ENCODE results near the gene ADAMTS12. TPM values are rescaled to one million over a fixed set of nuclear protein-coding genes. Genes with fewer than 3 reads are reported as not detected.

The ADAMTS12 gene
- total RNA-seq, 1 donor from 2014 or later = 0.54 TPM

DNA sequence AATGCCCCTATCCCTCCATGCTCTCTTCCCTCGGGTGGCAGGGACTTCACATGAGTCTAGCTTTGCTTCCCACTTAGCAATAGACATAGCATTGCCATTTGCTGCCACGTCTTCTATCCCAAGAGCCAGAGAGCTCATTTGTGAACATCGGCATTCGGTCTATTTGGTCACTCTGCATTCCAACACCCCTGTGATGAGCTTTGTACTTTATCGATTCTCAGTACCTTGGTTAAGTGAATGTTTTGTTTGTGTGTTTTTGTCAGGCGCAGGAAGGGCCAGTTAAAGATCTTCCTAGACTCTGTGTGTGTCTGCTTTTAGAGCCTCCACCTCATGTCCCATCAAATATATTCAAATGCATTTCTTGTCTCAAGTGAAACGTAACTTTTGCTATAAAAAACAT, 309.4 kb downstream of the ADAMTS12 start:
- H3K36me3 Mint-ChIP-seq (ENCODE audit: unreplicated experiment) = no peaks in the 10 kb centered on the region
- no peak for DNase-seq
- no peak overlapping the region for H3K27ac Mint-ChIP-seq (ENCODE audit: unreplicated experiment)
- H3K4me3 Mint-ChIP-seq (ENCODE audit: unreplicated experiment) = no peak overlapping the region
- no peaks in the 10 kb centered on the region for H3K4me1 Mint-ChIP-seq (ENCODE audit: low read depth, unreplicated experiment)
- H3K9me3 Mint-ChIP-seq (ENCODE audit: unreplicated experiment) = no peaks in the 10 kb centered on the region
- TF ChIP-seq, protein P1, sequence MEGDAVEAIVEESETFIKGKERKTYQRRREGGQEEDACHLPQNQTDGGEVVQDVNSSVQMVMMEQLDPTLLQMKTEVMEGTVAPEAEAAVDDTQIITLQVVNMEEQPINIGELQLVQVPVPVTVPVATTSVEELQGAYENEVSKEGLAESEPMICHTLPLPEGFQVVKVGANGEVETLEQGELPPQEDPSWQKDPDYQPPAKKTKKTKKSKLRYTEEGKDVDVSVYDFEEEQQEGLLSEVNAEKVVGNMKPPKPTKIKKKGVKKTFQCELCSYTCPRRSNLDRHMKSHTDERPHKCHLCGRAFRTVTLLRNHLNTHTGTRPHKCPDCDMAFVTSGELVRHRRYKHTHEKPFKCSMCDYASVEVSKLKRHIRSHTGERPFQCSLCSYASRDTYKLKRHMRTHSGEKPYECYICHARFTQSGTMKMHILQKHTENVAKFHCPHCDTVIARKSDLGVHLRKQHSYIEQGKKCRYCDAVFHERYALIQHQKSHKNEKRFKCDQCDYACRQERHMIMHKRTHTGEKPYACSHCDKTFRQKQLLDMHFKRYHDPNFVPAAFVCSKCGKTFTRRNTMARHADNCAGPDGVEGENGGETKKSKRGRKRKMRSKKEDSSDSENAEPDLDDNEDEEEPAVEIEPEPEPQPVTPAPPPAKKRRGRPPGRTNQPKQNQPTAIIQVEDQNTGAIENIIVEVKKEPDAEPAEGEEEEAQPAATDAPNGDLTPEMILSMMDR (IDR thresholded peaks at IDR 0.05; ENCODE audit: partially characterized antibody, unreplicated experiment) = no peak
- H3K27me3 Mint-ChIP-seq (ENCODE audit: unreplicated experiment) = peaks cover 2% of the 10 kb centered on the region

DNA sequence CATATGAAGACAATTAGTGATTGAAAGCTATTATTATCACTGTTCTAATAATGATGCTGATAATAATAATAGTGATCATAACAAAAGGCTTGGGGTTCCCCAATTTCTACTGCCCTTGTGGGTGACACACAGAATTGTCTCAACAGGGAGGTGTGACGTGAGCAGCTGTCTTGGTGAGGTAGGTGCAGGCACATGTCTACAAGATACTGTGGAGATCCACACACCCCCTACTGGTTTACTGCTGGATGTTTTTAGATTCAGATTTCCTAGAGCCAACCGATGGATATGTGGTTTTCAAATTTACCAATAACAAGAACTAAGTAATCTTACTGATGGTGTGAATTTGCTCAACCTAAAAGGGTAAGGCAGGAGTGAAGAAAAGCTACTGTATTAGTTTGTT, 312.0 kb downstream of the ADAMTS12 start:
- H3K4me3 Mint-ChIP-seq (ENCODE audit: unreplicated experiment) = no peak overlapping the region
- no peaks in the 10 kb centered on the region for H3K4me1 Mint-ChIP-seq (ENCODE audit: low read depth, unreplicated experiment)
- H3K9me3 Mint-ChIP-seq (ENCODE audit: unreplicated experiment) = no peaks in the 10 kb centered on the region
- TF ChIP-seq, protein P1 (IDR thresholded peaks at IDR 0.05; ENCODE audit: partially characterized antibody, unreplicated experiment) = no peak
- H3K27me3 Mint-ChIP-seq (ENCODE audit: unreplicated experiment) = peaks cover 2% of the 10 kb centered on the region
- DNase-seq = no peak
- H3K27ac Mint-ChIP-seq (ENCODE audit: unreplicated experiment) = no peak overlapping the region
- no peaks in the 10 kb centered on the region for H3K36me3 Mint-ChIP-seq (ENCODE audit: unreplicated experiment)

DNA sequence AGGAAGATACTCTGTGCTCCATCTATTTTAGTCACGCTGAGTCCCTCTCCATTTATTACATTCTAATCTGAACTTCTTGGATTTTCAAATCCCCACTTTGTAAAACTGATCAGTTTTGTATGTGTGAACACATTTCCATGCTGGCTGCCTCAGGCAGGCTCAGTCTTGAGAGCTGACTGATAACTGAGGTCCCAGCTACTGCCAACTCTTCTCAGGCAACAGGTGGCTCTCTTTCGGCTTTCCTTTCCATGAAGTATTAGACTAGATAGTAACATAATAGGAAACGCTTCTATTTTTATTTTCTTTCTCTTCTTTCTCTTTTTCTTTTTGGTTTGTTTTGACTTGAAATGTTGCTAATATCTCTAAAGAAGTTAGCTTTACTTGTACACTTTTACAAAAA, 312.6 kb downstream of the ADAMTS12 start:
- no peak overlapping the region for H3K27ac Mint-ChIP-seq (ENCODE audit: unreplicated experiment)
- H3K9me3 Mint-ChIP-seq (ENCODE audit: unreplicated experiment) = no peaks in the 10 kb centered on the region
- TF ChIP-seq, protein P1 (IDR thresholded peaks at IDR 0.05; ENCODE audit: partially characterized antibody, unreplicated experiment) = no peak
- no peaks in the 10 kb centered on the region for H3K36me3 Mint-ChIP-seq (ENCODE audit: unreplicated experiment)
- DNase-seq = no peak
- no peaks in the 10 kb centered on the region for H3K4me1 Mint-ChIP-seq (ENCODE audit: low read depth, unreplicated experiment)
- H3K4me3 Mint-ChIP-seq (ENCODE audit: unreplicated experiment) = no peak overlapping the region
- H3K27me3 Mint-ChIP-seq (ENCODE audit: unreplicated experiment) = peaks cover 2% of the 10 kb centered on the region

DNA sequence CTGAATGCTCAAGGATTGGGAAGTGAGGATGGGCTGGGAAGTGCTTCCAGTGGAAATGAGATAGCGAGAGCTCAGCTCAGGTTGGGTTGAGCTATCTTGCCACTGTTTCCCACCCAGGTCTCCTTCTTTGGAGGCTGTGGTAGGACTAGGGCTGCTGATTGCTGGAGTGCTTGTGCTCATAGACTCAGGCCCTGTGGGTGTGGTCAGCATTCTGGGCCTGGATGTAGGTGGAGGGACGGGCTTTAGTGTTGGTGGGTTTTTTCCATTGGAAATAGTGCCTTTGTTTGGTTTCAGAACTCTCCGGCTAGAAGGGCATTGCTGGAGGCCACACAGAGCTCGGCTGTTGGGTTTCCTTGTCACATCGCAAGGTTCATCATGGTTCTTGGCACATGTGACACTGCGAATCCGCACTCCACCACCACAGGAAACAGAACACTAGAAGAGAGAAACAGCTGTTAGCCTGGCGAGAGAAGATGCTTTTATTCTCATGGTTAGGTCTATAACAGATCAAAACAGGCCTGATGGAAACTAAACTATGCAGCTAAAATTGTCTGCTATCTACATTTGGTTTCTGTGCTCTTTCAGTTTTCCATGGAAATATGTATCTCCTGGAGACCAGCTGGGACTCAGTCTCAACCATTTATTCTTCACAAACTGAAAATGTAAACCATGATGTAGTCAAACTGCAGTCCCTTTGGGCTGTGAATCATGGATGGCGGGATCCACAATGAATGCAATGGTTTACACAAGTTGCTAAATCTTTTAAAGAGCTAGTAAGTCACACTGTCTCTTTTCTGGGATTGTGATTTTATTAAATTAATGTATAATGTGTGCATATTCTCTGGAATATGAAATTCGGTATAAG, 314.8 kb downstream of the ADAMTS12 start:
- Mint-ChIP-seq H3K27ac (ENCODE audit: unreplicated experiment) (no peak overlapping the region), H3K36me3 (ENCODE audit: unreplicated experiment) (no peaks in the 10 kb centered on the region), H3K27me3 (ENCODE audit: unreplicated experiment) (peaks cover 2% of the 10 kb centered on the region), H3K4me3 (ENCODE audit: unreplicated experiment) (no peak overlapping the region), H3K4me1 (ENCODE audit: low read depth, unreplicated experiment) (no peaks in the 10 kb centered on the region), H3K9me3 (ENCODE audit: unreplicated experiment) (no peaks in the 10 kb centered on the region)
- TF ChIP-seq, protein P1 (IDR thresholded peaks at IDR 0.05; ENCODE audit: partially characterized antibody, unreplicated experiment) = no peak
- no peak for DNase-seq

DNA sequence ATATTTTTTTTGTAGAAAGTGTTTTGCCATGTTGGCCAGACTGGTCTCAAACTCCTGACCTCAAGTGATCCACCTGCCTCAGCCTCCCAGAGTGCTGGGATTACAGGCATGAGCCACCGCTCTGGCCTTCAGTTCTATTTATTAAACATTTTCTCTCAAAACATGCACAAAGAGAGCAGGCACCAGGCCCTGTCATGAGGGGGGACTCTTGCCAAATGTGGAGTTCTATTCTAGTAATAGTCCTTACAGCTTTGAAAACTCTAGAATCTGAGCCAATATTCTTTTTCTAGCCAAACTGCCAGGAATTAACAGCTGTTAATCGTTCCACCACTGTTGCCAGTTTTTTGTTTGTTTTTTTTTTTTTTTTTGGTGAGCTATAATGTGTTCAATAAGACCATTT, 326.5 kb downstream of the ADAMTS12 start:
- no peaks in the 10 kb centered on the region for H3K9me3 Mint-ChIP-seq (ENCODE audit: unreplicated experiment)
- H3K36me3 Mint-ChIP-seq (ENCODE audit: unreplicated experiment) = no peaks in the 10 kb centered on the region
- H3K4me3 Mint-ChIP-seq (ENCODE audit: unreplicated experiment) = no peak overlapping the region
- no peak overlapping the region for H3K27ac Mint-ChIP-seq (ENCODE audit: unreplicated experiment)
- H3K27me3 Mint-ChIP-seq (ENCODE audit: unreplicated experiment) = no peaks in the 10 kb centered on the region
- DNase-seq = no peak
- TF ChIP-seq, protein P1 (IDR thresholded peaks at IDR 0.05; ENCODE audit: partially characterized antibody, unreplicated experiment) = no peak
- no peaks in the 10 kb centered on the region for H3K4me1 Mint-ChIP-seq (ENCODE audit: low read depth, unreplicated experiment)
